ENCODE data around the gene CDH22. TPM values are rescaled to one million over a fixed set of nuclear protein-coding genes. Genes with fewer than 3 reads are reported as not detected.

Gene CDH22
- total RNA-seq, 1 donor from 2014 or later, result 0.35 TPM

DNA sequence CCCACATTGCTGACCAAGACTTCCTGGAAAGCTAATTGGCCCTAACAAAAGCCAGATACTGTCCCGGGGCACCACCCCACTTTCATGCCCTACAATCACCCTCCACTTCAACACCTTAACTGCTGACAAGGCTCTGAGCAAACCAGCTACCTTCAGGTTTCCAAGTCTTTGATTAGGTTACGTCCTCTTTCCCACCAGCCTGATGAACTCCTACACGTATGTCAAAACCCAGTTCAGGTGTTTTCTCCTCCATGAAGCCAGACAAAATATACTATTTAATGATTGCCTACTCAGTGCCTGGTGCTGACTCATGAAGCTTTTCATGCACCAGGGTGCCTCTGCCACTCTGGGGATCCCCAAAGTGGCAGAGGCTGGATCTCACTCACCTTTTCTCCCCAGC, 58.6 kb downstream of the CDH22 start:
- no peak for DNase-seq (ENCODE audit: low spot score)

DNA sequence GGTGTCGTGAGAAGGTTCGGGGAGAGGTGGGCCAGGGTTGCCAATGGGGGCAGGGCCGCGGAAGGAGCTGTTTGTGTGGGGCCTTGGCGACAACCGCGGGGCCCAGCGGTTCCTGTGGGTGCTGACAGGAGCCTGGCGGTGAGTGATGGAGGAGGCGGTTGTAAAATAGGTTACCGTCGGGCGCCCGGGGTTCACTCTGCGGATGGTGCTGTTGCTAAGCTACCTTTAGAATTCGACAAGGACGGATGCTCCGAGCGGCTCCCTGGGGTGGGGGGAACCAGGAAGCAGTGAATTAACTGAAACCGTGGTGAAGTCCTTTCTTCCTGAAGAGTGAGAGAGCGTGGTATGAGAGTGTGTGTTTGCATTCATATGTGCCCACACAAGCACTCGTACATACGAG, 61.7 kb downstream of the CDH22 start:
- DNase-seq (ENCODE audit: low spot score), result no peak

DNA sequence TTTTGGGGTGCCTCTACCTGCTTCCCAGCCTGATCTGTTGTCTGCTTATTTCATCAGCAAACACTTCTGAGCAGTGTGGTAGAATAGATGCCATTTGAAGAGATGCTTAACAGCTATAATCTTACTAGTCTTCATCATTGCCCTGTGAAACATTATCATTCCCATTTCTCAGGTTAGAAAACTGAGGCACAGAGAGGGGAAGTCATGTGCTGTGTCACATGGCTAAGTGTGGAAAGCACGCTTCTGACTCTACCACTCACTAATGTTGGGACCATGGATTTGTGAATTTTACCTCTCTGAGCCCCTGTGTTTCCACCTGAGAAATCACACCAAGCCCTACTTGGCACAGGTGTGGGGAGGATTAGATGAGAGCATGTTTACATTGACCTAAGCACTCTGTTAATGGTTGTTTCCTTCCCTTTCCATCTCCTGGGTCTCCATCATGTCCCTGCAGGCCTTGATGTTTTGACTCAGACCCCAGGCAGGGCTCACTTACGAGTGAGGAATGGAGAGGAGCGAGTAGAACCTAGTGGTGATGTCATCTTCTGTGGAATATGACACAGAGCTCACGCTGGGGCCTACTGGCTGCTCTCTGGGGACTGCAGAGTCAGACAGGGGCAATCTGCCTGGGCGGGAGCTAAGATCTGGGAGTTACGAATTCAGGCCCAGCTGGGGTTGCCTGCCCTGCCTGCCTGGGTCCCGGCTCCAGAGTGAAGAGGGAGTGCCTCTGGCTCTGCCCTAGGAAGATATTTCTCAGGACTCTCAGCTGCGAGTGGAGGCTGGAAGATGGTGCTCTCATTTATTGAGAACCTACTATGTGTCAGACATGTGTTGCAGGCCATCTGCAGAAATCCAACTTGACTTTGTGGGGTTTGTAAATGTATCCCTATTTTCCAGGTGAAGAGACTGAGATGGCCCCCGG, 64.3 kb downstream of the CDH22 start:
- DNase-seq (ENCODE audit: low spot score), result no peak

DNA sequence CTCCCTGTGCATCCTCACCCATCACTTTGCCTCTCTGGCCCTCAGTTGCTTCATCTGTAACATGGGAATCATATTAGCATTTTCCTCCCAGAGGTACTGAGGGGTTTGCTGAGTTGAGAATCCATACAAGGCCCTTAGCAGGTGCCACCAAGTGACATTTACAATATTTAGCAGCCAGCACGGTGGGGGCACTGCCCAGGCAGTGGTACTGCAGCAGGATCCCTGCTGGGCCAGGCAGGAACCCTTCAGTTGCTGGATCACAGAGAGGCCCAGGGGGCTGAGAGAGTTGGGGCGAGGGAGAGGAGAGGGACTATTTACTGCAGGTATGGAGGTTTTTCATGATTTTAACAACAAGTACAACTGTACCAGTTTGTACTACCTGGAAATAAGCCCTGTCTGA, 65.9 kb downstream of the CDH22 start:
- no peak for DNase-seq (ENCODE audit: low spot score)

DNA sequence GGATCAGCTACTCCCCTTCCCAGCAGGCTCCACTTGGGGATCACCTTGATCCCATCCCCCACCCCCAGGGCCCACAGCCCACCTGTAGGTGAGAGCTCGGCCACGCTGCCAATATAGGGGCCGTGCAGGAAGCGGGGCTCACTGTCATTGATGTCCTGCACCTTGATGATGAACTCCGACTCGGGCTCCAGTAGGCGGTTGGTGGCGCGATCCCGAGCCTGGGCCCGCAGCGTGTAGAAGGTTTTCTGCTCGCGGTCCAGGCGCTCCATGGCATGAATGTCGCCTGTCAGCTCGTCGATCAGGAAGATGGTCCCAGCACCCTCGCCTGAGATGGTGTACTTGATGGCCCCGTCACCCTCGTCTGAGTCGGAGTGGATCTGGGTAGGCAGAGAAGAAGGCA, 67.4 kb downstream of the CDH22 start:
- no peak for DNase-seq (ENCODE audit: low spot score)

DNA sequence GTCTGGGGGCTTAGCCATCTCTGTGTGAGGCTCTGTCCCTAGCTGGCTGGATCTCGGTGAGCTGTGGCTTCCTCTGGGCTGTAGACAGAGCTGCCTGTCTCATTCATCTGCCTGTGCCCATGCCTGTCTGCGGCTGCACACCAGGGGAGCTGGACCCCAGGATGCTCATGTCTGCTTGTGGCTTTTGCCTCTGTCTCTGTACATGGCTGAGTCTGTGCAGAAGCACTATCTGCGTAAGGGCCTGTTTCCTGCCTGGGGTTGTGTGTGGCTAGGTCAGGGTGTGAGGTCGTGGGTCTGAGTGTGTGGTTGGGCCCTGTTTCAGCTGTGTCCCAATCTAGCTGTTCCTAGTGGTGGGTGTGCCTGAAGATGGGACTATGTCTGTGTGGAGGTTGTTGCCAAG, 68.2 kb downstream of the CDH22 start:
- no peak for DNase-seq (ENCODE audit: low spot score)

DNA sequence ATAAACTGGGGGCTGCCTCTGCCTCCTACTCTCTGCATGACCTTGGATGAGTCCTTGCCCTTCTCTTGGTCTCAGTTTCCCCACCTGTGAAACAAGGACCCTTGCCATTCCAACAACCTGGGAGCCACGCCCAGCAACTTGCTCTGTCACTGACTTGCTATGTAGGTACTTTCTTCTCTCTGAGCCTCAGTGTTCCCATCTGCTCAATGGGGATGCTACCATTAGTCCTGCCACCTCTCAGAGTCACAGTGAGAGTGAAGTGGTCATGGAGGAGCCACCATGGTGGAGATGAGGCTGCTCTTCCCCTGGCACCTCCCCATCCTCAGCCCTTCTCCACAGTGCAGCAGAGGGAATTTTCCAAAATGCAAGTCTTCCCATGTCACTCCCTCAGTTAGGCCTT, 70.6 kb downstream of the CDH22 start:
- no peak for DNase-seq (ENCODE audit: low spot score)

DNA sequence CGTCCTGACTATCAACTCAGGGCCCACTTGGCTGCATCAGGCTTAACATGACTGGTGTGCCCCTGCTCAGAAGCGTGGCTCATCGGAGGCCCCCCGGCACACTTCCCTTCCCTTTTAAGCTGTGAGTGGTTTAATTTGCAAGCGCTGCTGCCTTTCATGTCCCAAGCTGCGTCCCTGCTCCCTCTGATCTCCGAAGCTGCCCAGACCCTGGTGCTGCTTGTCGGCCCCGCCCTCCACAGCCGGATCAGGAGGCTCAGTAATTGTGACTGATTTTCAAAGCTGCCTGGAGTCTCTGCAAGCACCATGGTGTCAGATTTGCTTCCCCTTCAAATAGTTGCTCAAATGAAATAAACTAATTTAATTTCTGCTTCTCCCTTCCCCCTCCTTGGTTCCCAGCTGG, 71.1 kb downstream of the CDH22 start:
- DNase-seq (ENCODE audit: low spot score), result no peak

DNA sequence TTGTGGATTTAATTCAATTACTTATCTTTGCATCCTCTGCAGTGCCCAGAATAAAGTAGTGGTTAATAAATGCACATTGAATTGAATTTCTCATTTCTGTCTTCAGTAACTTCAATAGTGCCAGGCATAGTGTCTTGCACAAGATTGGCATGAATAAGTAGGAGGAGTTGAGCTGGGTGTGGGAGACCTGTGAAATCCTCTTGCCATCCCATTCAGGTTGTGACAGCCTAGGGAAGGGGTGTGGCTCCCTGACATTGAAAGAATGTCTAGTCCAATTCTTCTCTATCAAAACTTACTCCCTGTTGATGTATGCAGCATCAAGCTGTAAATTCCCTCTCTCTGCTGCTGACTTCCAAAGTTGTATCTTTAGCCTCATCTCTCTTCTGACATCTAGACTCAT, 73.2 kb downstream of the CDH22 start:
- no peak for DNase-seq (ENCODE audit: low spot score)

DNA sequence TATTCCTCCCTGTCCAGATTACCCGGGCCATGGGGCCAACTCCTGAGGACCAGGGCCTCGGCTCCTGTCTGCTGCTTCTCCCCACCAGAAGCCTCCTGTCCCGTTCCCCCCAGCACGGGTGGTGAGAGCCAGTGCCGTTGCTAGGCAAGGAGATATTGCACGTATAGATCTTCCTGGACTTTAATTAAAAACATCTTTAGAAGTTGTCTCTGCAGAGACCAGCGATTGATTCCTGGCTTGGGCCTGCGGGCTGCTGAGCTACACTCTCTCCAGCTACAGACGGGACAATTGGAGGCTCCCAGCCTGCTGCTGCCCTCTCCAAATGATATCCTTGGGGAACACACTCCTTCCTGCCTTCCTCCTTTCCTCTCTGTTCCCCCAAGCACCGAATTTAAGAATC, 74.6 kb downstream of the CDH22 start:
- DNase-seq (ENCODE audit: low spot score), result no peak

DNA sequence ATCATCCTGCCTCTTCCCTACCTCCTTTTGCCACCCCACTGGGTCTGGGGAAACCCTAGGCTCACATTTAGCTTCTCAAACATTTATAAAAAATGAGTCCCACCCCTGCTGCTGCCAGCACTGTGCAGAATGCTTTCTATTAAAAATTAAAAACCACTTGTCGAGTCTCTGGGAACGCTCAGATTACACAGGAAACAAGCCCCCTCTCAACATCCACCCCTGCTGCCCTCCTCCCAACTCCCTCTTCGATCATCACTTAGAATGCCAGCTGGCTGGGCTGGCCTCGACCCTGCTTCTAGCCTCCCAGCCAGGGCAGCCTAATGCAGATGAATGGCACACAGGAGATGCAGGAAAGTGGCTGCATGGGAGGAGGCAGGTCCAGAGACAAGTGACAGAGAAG, 75.8 kb downstream of the CDH22 start:
- no peak for DNase-seq (ENCODE audit: low spot score)

DNA sequence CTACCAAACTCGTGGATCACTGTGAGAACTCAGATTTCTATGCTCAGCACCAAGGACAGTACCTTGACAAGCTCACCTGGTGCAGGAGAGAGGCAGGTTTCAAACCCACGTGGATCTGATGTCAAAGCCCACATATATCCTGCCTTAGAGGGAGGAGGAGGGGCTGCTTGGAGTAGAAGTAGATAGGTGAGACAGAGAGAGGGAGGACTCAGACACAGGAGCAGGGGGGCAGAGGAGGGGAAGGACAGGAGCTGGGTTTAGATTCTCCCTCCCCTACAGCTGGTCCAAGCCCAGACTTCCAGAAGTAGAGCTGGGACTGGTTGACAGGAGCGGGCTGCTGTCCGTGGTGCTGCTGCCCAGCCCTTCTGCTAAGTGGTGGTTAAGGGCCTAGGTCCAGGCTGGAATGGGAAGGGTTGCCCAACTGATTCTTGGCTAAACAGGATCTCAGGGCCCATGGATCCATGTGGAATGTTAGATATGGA, 77.5 kb downstream of the CDH22 start:
- DNase-seq (ENCODE audit: low spot score), result no peak

DNA sequence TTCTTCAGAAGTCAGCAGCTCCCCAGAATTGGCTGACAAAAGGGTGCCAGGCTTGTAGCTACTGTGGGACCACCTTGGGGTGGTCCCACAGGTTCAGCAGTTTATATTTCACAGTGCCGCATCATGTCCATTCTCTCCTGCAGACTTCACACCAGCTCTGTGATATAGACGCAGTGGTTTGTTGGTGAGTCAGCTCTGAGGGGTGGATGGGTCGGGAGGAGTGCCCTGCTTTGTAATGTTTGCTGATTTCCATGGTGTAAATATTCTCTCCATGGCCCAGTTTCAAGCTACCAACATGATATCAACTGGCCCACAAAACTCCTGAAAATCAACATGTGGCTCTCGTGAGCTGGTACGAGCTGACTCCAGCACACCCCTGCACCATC, 78.2 kb downstream of the CDH22 start:
- DNase-seq (ENCODE audit: low spot score), result no peak

DNA sequence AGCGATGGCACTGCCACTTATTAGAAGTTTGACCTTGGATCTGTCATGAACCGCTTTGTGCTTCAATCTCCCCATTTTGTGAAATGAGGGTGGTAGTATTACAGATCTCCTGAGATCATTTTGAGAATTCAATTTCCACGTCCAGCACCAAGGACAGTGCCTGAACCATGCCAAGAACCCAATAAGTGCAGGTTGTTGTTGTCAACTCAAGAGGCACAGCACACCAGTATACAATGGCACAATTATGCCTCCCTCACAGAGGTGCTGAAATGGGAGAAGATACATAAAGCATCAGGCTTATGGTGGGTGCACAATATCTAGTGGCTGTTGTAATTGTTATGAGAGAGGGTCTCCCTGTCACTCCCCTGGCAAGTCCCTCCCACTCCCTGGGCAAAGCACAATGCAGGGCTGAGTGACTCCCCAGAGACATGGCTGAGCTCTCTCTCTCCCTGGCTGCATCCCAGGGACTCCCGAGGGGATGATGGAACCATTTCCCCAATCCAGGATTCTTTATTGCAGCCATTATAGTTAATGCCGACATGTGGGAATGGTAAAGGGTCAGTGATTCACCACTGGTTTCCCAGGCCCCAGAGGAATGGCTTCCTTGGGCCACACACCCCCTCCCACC, 78.7 kb downstream of the CDH22 start:
- no peak for DNase-seq (ENCODE audit: low spot score)

DNA sequence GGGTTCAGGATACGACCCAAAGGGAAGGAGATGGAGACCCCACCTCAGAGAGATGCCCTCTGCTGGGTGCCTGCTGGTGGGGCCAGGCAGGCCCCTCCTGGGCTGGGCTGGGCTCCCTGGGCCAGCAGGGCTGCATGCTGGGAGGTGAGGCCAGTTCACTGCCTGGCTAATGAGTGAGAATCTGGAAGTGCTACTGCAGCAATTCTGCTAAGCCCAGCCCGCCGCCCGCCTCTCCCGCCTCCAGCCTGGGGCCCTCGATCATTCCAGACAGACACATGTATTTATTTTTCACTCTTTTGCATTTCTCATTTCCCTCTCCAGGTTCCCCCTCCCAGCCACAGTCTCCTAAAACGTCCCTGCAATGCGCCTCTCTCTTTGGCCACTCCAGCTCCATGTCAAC, 79.6 kb downstream of the CDH22 start:
- DNase-seq (ENCODE audit: low spot score), result no peak

DNA sequence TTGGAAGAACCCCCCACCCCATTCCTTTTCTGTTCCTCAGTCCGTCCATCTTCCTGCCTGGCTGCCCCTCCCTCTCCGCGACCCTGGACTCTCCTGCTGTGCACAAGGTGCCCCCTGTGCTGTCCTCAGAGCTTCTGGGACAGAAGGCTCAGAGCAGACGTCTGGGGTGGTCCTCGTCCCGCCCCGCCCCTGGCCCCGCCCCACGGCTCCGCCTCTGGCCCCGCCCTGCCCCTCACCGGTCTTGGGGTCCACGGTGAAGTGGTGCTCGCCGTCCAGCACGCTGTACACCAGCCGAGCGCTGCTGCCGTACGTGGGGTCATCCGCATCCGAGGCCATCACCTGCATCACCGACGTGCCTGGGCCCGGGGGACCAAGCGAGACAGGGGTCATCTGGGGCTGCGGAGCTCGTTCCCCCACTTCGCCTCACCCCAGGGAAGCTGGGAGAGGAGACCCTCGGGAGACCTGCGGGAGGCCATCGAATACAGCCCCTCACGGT, 81.0 kb downstream of the CDH22 start:
- no peak for DNase-seq (ENCODE audit: low spot score)

DNA sequence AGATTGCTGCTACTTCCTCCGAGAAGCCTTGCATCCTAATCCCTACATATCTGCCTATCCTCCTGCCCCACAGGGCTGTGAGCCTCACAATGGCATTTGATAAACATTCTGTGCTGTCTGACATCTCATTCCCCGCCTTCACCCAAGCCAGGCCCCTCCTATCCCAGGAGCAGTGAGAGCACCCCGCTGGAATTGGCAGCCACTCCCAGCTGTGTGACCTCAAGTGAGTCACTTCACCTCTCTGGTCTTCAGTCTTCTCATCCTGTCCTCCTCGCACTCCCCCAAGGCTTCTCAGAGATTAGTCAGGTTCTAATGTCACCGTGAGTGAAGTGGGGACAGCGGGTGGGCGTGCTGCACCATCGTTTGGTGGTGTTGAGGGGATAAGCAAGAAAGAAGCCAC, 81.7 kb downstream of the CDH22 start:
- DNase-seq (ENCODE audit: low spot score), result no peak

DNA sequence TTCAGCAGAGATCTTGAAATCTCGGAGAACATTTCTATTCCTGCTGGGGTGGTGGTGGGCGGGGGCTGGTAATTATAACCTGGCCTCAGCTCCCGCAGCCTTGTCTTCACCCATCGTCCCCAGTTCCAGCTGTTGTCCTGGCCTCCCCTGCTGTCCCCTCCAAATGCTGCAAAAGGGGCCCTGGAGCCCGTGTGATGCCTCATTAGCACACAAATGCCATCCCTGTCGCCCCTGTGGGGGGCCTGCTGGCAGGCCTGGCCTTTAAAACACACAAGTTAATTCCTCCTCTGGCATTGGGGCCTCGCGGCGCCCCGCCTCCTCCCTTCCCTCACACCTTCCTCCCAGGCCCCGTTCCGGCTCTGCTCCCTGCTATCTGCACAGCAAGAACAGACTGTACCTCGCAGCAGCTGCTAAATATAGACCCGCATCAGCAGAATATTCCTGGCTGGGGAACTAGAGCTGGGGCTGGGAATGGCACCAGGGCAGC, 85.7 kb downstream of the CDH22 start:
- DNase-seq (ENCODE audit: low spot score), result no peak

DNA sequence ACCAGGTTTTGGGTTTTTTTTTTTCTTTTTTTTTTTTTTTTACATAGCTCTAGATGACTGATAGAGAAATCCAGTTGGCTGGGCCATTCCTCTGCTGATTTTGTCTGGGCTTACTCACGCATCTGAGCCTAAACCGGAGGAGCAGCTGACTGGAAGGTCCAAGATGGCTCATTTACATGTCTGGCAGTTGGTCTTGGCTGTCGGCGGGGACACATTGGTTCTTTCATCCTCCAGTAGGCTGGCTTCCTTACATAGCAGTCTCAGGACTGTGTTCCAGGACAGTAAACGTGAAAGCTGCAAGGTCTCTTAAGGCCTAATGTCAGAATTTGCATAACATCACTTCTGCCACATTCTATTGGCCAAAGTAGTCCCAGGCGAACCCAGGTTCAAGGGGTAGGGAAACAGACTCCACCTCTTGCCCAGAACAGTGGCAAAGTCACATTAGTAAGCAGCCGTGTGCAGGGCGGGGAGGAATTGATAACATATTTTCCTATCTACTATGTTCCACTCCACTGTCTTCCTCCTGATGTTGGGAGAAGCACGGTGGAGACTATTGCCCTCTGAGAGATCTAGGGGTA, 87.0 kb downstream of the CDH22 start:
- no peak for DNase-seq (ENCODE audit: low spot score)

DNA sequence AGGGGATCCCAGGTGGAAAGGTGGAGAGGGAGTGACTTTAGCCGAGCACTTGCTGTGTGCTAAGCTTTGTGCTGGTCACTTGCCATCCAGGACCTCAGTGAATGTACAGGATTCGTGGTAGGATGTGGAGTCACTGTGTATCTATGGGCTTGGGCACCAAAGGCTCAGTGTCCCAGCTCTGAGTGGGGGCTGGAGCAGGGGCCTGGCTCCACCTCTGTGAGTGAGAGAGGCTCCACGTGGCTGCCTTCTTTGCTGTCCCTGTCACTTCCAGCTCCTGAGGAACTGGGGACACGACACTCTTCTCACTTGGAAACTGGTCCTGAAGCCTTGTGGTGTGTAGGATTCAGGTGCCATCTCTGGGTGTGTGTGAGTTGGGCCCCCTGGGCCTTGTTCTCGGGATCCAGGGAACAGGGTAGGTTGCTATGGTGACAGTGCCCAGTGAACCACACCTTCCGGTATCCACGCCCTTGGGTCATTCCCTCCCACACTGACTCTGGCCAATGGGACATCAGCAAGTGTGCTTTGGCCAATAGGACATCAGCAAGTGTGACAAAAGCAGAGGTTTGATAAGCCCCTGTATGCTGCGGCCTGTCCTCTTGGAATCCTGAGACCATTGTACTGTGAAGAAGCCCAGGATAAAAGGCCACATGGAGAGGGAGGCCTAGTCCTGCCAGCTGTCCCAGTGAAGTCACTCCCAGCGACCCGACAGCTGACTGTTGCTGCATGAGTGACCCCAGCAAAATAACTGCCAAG, 87.7 kb downstream of the CDH22 start:
- DNase-seq (ENCODE audit: low spot score), result no peak

DNA sequence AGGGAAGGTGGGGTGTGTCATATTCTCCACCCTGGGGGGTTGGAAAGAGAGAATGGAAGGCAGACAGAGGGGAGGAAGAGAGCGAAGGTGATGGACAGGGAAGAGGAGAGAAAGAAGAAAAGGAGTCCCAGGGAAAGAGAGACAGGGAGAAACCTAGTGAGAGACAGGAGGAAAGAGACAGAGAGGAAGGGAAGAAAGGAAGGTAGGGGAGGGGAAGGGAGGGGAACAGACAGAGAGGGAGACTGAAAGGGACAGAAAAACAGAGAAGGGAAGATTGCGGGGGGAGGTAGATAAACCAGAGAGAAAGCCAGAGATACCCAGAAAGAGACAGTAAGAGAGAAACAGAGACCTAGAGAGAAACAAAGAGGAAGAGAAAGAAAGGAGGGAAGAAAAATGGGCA, 88.4 kb downstream of the CDH22 start:
- no peak for DNase-seq (ENCODE audit: low spot score)
